Esophagus muscularis mucosa (tissue), 4 donors: Measurements from ENCODE around the gene AKAP6.

ENCODE experiments used
- EP300 ChIP-seq: sonication (generic); formaldehyde crosslinking; IDR thresholded peaks from one replicate; pipeline ENCODE4 v1.6.1; 2017; ENCODE audit warnings: antibody characterized with exemption
- POLR2A ChIP-seq: fragments of 450-650 bp; IDR thresholded peaks from one replicate; pipeline ENCODE4 v1.6.1; 2017; ENCODE audit warnings: antibody characterized with exemption, moderate library complexity, mild to moderate bottlenecking, low read depth
- TF ChIP-seq, protein P1 (sequence below), 3 experiments: fragments of 200-600 bp in 2 of 3; fragments of 450-650 bp in 1 of 3; sonication (generic) in 2 of 3; IDR thresholded peaks; one replicate each; pipeline ENCODE4 v1.5.1; 2017 to 2019; ENCODE audit warnings: antibody characterized with exemption in 3 of 3, mild to moderate bottlenecking in 2 of 3, moderate library complexity in 1 of 3

DNA sequence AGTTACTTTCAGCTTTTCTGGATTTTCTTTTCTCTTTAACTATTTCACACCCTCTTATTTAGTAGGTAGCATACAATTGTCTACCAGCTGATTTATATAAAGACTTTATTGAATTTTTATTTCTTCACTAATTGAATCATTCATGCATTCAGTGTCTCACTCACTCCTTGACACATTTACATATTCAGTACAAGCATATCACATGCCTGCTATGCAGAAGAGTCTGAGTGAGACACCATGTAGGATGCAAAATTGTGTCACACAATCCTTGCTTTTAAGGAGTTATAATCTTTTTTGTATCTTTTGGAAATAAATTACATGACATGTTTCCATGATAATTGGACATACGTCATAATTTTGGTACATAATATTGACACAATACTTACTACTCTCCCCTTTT lies 83.0 kb downstream of the AKAP6 start:
- TF ChIP-seq POLR2A = no peak
- TF ChIP-seq, protein P1, sequence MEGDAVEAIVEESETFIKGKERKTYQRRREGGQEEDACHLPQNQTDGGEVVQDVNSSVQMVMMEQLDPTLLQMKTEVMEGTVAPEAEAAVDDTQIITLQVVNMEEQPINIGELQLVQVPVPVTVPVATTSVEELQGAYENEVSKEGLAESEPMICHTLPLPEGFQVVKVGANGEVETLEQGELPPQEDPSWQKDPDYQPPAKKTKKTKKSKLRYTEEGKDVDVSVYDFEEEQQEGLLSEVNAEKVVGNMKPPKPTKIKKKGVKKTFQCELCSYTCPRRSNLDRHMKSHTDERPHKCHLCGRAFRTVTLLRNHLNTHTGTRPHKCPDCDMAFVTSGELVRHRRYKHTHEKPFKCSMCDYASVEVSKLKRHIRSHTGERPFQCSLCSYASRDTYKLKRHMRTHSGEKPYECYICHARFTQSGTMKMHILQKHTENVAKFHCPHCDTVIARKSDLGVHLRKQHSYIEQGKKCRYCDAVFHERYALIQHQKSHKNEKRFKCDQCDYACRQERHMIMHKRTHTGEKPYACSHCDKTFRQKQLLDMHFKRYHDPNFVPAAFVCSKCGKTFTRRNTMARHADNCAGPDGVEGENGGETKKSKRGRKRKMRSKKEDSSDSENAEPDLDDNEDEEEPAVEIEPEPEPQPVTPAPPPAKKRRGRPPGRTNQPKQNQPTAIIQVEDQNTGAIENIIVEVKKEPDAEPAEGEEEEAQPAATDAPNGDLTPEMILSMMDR (IDR thresholded peaks at IDR 0.05) = no peak
- TF ChIP-seq EP300 = no peak
